Activated naive CD8-positive, alpha-beta T cell treated with anti-CD3 and anti-CD28 coated beads, Interleukin-2, amount 50 U/mL, for 16 hours (primary cell): ENCODE measurements around the gene OR2B6.
"Not testable (repeated sequence)": the region's sequence is repeated elsewhere in the genome, so short reads cannot be mapped to it uniquely, and the experiment has no call there.

Experiments
- DNase-seq: peaks from one replicate; pipeline ENCODE4 v3.0.0-alpha.2; 2020; ENCODE audit warnings: low read depth, low spot score

The OR2B6 gene

GRCh38 chr6:27956941-27957340 is at the start of gene OR2B6:
TSS of gene OR2B6 (plus strand) at chr6:27957241. CDS start at chr6:27957241, 0 bp downstream.
- no peak for DNase-seq

GRCh38 chr6:27908017-27908416 is 49.0 kb upstream of the OR2B6 start:
- DNase-seq, result no peak

- DNase-seq, result no peak
Observed at GRCh38 chr6:27911956-27912446, 45.0 kb upstream of the OR2B6 start, which contains the start of gene OR2B2. TSS of gene OR2B2 (minus strand) at chr6:27912396. CDS start at chr6:27912319, 77 bp downstream.

- DNase-seq, result no peak
Observed at GRCh38 chr6:27922949-27923348, 34.1 kb upstream of the OR2B6 start.

DNA sequence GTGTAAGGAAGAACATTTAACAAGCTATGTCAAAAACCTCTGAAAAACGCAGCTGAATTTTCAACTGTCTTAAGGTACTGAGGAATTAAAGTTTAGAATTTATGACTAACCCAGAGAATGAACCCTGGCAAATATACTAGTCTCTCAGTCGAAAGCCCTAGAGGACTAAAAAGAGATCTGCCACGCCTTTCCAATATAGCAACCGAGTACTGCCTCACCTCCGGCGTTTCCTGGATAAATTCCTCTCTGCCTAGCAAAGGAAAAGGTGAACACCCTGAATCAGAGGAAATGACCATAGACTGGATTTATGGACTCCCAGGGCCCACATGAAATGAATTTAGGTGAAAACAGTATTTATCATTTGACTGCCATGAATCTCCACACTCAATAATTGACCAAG is 32.9 kb upstream of the OR2B6 start:
- DNase-seq, result no peak

GRCh38 chr6:27928041-27928440 is 29.0 kb upstream of the OR2B6 start:
- DNase-seq, result not testable (repeated sequence)

DNA sequence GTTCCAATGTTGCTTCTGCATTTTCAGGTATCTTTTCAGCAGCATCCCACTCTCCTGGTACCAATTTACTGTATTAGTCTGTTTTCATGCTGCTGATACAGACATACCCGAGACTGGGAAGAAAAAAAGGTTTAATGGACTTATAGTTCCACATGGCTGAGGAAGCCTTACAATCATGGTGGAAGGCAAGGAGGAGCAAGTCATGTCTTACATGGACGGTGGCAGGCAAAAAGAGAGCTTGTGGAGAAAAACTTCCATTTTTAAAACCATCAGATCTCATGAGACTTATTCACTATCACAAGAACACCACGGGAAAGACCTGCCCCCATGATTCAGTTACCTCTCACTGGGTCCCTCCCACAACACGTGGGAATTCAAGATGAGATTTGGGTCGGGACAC is 27.1 kb upstream of the OR2B6 start:
- not testable (repeated sequence) for DNase-seq

DNA sequence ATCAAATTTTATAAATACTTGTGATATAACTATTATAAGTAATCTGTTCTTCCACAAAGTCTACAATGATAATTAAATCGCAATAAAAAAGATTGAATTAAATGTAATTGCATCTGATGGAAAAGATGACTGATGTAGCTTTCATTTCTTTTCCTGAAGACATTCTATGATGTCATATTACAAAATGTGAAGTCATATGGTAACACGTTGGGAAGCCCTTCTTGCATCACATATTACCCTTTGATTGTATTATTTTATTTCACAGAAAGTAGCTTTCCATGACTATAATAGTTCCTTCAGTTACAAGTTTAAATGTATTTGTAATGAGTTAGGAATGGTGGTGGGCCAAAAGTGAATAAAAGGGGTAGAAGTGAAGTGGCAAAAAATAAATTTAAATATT is 25.8 kb upstream of the OR2B6 start:
- no peak for DNase-seq

DNA sequence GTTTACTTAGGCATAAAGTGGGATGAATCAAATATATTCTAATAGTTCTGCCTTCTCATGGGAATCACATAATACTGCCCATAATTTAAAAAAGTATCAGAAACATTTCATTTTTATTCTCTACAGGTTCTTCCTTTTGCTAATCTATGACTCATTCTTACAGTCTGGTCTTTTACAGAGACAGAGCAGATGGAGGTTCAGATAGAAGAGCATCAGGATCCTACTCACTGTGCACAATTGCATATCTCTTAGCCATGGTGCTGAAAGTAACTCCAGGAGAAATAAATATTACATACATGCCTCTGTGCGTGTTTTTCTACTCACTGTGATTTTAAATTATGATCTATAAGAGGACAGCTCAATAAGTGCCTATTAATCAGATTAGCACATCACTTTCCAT is 16.3 kb upstream of the OR2B6 start:
- DNase-seq, result no peak

DNA sequence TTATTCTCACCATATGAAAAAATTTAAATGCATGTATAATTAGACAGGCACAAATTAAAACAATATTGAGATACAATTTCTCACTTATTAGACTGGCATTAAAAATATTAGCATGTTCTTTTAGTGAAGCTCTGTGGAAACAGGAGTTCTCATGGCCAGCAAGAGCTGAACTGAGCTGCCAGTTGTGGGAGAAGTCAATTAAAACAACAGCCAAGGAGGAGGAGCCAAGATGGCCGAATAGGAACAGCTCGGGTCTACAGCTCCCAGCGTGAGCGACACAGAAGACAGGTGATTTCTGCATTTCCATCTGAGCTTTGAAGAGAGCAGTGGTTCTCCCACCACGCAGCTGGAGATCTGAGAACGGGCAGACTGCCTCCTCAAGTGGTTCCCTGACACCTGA is 14.0 kb upstream of the OR2B6 start:
- DNase-seq, result not testable (repeated sequence)

DNA sequence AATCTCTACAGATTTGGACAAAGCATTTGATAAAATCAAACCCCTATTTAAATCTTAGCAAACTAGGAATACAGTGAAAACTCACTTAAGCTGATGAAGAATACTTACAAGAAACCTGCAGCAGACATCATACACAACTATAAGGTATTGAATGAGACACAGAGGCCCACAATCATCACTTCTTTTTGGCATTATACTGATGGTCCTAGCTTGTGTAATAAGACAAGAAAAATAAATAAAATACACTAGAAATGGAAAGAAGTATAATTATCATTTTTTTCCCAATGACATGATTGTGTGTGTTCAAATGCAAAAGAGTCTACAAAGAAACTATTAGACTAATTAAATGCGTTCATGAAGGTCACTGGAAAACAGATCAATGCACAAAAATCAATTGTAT is 8.8 kb upstream of the OR2B6 start:
- no peak for DNase-seq

DNA sequence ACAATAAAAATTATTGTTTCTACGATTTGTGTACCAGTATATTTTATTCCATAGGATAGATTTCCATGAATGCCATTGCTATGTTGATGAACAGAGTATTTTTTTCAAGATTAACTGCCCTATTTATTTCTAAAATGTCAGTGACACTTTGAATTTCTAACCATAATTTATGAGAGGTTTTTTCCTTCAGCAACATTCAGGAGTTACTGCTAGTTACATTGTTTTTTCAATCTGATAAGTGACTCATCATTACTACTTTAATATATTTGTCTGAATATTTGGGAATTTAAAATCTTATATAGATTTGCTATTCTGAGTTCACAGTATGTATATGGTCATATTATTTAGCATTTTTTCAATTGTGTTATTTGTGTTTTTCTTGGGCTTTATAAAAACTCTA is 6.0 kb upstream of the OR2B6 start:
- no peak for DNase-seq

- no peak for DNase-seq
Observed at GRCh38 chr6:27957516-27957915, 475 bp downstream of the OR2B6 start.

- no peak for DNase-seq
Observed at GRCh38 chr6:27962506-27962905, 5.5 kb downstream of the OR2B6 start.

DNA sequence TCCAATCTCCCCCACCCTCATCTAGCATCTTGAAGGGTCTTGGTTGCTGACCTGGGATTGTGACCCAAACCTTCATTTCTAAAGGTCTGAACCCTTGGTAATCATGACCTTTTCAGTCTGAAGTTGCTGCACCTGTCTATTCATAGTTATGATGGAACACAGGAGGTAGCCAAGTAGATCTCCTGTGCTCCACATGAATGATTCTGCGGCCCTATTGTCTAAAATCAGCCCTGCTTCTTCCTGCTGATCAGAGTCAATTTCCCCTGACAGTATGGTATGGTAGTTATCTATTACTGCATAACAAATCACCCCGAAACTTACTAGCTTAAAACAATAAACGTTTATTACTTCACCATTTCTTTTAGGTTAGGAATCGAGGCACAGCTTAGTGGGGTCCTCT is 9.0 kb downstream of the OR2B6 start:
- no peak for DNase-seq

DNA sequence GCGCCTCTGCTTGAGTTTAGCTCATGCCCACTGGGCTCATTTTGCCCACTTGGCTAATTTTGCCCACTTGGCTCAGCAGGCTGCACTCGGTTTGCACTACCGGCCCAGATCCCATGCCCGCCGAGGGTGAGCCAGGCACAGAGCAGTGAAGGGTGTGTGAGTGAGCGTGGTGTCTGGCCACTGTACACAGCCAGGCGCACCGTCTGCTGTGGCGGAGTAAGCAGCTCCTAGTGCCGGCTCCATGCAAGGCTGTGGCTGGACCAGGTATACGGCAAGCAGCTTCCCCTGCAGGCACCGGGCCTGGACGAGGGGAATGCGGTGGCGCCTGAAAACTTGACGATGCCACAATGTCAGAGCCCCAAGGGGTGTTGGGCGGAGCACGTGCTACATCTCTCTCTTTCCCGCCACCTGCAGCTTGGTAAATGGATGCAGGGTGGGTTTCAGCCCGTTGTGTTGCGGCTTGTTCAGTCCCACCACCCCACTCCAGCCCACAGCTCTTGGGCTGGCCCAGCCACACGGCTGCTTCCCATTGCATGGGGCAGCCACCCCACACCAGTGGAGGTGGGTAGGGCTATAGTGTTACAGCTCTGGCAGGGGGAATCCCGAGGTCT is 9.9 kb downstream of the OR2B6 start:
- no peak for DNase-seq

GRCh38 chr6:27970444-27970843 is 13.4 kb downstream of the OR2B6 start:
- DNase-seq, result no peak

GRCh38 chr6:27972750-27973149 is 15.7 kb downstream of the OR2B6 start:
- no peak for DNase-seq

GRCh38 chr6:27977387-27977786 is 20.3 kb downstream of the OR2B6 start:
- no peak for DNase-seq

DNA sequence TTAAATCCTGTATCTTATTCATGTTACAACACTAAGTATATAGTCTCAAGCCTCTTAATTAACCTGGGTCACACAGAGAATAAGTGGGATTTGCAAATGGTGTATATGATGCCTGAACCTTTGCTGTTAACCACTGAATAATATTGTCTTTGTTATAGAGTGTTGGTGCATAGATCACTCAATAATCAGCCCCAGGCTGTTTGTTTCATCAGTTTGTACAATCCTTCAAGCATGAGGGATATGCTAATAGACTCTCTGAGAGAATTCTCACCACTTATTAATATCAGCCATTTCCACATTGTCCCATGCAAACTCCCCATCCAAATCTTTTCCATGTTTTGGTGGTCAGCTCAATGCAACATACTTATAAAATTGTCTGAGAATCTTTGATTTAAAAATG is 21.7 kb downstream of the OR2B6 start:
- no peak for DNase-seq

DNA sequence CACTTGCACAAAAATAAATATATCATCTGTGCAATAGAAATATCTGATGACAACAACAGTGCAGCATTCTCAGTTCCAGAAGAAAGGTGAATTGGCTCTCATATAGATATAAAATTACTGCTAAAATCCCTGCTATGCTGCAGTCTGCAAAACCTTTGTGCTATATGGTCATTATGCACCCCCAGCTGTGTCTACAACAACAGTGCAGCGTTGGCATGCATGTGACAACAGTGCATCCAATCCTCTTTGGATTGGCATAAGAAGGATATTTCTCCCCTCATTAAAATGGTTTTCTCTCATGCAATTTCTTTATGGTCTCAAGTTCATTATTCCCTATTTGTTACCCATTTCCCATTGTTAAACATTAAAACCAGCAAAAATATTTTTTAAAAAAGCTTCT is 23.1 kb downstream of the OR2B6 start:
- DNase-seq, result no peak

- DNase-seq, result no peak
Observed at GRCh38 chr6:27986928-27987725, 30.1 kb downstream of the OR2B6 start.

- DNase-seq, result no peak
Observed at GRCh38 chr6:27994616-27995015, 37.6 kb downstream of the OR2B6 start.
